ENCODE results near the gene PNMA6F.
"Not testable (repeated sequence)": the region's sequence is repeated elsewhere in the genome, so short reads cannot be mapped to it uniquely, and the experiment has no call there.

The PNMA6F gene

DNA sequence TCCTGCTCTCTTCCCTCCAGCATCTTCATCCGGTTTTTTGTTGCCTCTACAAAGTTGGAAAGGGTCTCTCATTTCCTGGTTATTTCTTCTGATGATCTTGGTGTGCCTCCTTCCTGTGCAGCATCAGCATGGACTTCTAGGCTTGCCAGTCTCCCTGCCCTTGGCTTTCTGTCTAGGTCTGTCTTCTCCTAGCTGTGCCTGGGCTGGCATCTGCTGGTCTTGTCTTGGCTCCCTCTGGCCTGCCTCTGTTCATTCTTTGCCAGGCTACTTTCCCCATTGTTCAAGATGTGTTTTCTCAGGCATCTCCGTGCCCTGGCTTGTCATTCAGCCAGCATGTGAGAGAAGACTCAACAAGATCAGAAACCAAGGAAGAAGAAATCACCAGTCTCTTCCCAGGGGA, 22.1 kb upstream of the PNMA6F start:
- CTCF ChIA-PET, result no interaction called here

DNA sequence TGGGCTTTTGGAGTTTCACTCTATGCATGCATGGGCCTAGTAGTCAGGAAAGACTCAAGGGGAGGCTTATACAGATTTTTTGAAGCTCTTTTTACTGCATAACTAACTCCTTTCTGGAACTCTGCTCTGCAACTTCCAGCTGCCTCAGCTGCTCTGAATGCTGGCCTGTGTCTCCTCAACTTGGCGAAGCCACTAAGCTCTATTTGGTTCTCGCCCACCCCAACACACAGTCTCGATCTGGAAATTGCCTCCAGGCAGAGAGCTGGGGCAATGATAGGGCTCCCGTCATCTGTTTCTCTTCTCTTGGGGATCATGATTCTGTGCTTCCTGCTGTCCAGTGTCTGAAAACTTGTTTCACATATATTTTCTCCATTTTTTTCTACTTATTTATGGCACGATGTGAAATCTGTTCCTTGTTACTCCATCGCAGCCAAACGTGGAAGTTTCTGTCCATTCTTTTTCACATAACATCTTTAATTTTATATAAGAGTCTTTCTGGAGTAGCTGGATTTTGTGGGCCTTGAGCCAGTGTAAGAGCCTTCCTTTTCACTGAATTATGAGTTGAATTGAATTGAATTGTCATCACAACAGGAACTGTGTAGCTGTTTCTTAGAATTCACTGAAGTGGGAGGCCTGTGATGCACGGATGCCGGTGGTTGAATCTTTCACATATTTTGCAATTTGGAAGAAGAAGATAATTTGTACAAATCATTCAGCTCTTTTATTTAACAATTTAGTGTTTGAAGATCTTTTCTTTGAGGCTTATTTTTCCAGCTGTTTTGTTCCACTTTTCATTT, 21.4 kb upstream of the PNMA6F start:
- Mint-ChIP-seq H3K27ac (peak overlapping the region; percentile 95), H3K4me1 (peaks cover 67% of the 10 kb centered on the region), H3K36me3 (peaks cover 81% of the 10 kb centered on the region), H3K4me3 (peak overlapping the region; percentile 56), H3K9me3 (peaks cover 15% of the 10 kb centered on the region), H3K27me3 (no peaks in the 10 kb centered on the region)
- DNase-seq, result no peak
- CTCF ChIA-PET, result no interaction called here

More for the DNA sequence above, 22.1 kb upstream of the PNMA6F start:
- no peaks in the 10 kb centered on the region for H3K27me3 Mint-ChIP-seq
- H3K4me1 Mint-ChIP-seq, result peaks cover 60% of the 10 kb centered on the region
- no peak for DNase-seq
- H3K9me3 Mint-ChIP-seq, result peaks cover 15% of the 10 kb centered on the region
- peak overlapping the region; percentile 56 for H3K4me3 Mint-ChIP-seq
- peaks cover 80% of the 10 kb centered on the region for H3K36me3 Mint-ChIP-seq
- peak overlapping the region; percentile 95 for H3K27ac Mint-ChIP-seq

DNA sequence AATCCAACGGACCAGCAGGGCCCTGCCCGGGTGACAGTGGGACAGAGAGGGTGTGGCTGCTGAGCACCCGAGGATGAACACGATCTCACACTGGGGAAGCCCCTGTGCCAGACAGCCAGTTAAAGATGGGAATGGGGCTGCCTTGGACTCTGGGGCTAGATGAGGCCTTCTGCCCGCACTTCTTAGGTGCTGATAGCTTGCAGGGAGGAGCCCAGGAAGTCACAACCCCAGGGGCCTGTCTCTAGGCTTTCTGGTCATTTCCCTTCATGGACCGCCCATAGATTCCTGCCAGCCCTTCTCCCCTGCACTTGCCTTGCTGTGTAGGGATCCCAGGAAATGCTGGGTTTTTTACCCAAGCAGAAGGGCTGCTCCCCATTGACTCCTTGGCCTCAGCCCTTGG, 18.5 kb upstream of the PNMA6F start:
- peaks cover 15% of the 10 kb centered on the region for H3K9me3 Mint-ChIP-seq
- H3K27ac Mint-ChIP-seq, result no peak overlapping the region
- H3K4me1 Mint-ChIP-seq, result peaks cover 95% of the 10 kb centered on the region
- no peak for DNase-seq
- H3K27me3 Mint-ChIP-seq, result no peaks in the 10 kb centered on the region
- CTCF ChIA-PET, result no interaction called here
- H3K4me3 Mint-ChIP-seq, result no peak overlapping the region
- peaks cover 81% of the 10 kb centered on the region for H3K36me3 Mint-ChIP-seq

DNA sequence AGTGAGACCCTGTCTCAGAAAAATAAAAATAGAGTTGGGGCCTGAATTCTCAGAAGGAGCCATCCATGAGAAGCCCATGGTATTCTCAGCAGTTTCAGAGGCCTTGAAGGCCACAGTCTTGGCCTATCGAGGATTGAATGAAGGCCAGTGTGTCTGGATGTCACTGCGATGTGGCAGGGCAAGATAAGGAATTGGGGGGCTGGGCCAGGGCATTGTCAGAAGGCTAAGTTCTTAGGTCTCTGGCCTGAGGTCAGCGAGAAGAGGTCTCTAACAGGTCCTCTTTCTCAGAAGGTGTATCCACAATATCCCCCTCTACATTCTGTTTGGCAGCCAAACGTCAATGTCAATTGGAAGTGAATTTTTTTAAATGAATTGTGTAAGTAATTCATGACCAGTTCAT, 18.1 kb upstream of the PNMA6F start:
- no peak for DNase-seq
- Mint-ChIP-seq H3K27ac (peak overlapping the region; percentile 49), H3K36me3 (peaks cover 77% of the 10 kb centered on the region), H3K4me1 (peaks cover 97% of the 10 kb centered on the region), H3K4me3 (no peak overlapping the region), H3K9me3 (peaks cover 15% of the 10 kb centered on the region), H3K27me3 (no peaks in the 10 kb centered on the region)
- CTCF ChIA-PET, result no interaction called here

DNA sequence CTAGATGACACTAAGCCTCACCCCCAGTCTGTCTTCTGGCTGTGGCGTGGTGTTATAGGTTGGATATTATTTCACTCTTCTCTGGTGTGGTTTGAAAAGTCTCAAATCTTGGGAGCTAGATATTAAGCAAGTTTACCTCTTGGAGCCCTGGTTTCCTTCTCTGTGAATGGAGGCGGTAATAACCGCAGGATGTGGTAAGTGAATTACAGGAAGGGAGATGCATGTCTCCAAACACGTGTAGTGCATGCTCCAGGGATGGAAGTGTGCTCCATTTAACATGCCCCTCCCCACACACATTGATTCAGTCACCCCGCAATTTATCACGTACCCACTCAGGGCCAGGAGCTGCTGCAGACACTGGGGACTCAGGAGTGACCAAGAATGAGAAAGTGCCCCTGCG, 17.3 kb upstream of the PNMA6F start:
- Mint-ChIP-seq H3K9me3 (peaks cover 15% of the 10 kb centered on the region), H3K36me3 (peaks cover 69% of the 10 kb centered on the region), H3K27ac (peak overlapping the region; percentile 84), H3K27me3 (peaks cover under 1% of the 10 kb centered on the region), H3K4me1 (peaks cover 89% of the 10 kb centered on the region), H3K4me3 (peak overlapping the region; percentile 82)
- CTCF ChIA-PET, result no interaction called here
- DNase-seq, result no peak

DNA sequence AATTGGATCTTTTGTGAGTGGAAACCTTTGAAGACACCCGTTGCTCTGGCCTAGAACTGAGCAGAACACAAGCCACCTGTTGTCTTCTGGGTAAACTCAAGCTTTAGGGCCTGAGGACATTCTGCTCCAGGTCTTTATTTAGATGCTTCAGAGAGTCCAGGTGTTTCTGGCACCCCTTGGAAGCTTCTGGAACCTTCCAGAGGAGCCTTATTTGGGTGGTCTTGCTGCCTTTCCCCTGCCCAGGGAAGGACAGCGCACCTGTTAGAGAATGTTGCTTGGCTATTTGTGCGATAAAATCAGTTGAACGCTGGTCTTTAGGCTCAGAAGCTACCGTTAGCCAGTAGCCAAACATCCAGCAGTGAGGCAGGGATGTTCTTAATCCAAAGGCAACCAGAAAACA, 15.4 kb upstream of the PNMA6F start:
- no peak for DNase-seq
- Mint-ChIP-seq H3K27ac (peak overlapping the region; percentile 74), H3K4me3 (peak overlapping the region; percentile 82), H3K36me3 (peaks cover 56% of the 10 kb centered on the region), H3K27me3 (peaks cover 4% of the 10 kb centered on the region), H3K9me3 (peaks cover 12% of the 10 kb centered on the region), H3K4me1 (peaks cover 76% of the 10 kb centered on the region)
- CTCF ChIA-PET, result no interaction called here

DNA sequence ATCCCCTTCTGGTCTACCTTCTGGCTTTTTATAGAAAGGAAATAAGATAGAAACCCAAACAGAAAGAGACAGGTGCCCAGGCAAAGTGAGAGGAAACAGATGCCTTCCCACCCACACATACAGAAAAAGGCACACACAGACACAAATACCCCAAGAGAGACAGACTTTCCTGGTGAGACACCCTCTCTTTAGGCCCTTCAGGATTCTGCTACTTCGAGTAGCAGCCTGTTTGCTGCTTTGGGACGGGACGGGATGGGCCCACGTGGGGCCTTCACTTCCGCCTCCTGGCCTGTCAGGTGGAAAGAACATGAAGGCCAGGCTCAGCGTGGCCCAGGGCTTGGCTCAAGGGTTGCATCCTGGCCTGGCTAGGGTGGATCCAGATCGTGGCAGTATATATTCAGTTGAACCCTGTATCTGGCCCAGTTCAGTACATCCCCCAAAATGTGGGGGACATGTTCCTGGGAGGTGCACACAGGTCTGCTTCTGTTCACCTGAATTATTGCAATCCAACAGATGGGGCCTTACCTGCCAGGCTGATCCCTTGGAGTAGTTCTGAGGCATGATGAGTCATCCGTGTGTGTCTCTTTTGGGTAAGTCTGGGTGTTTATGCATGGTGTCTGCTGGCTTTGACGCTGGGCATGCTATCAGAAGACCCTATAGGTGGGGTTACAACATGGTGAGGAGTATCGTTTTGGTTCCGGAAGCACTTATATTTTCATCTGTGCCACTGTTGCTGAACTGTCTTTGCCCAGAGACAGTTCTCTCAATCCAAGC, 14.7 kb upstream of the PNMA6F start:
- Mint-ChIP-seq H3K27ac (peak overlapping the region; percentile 83), H3K9me3 (peaks cover 5% of the 10 kb centered on the region), H3K4me1 (peaks cover 69% of the 10 kb centered on the region), H3K4me3 (peak overlapping the region; percentile 82), H3K27me3 (peaks cover 4% of the 10 kb centered on the region), H3K36me3 (peaks cover 49% of the 10 kb centered on the region)
- DNase-seq, result no peak
- CTCF ChIA-PET, result no interaction called here

DNA sequence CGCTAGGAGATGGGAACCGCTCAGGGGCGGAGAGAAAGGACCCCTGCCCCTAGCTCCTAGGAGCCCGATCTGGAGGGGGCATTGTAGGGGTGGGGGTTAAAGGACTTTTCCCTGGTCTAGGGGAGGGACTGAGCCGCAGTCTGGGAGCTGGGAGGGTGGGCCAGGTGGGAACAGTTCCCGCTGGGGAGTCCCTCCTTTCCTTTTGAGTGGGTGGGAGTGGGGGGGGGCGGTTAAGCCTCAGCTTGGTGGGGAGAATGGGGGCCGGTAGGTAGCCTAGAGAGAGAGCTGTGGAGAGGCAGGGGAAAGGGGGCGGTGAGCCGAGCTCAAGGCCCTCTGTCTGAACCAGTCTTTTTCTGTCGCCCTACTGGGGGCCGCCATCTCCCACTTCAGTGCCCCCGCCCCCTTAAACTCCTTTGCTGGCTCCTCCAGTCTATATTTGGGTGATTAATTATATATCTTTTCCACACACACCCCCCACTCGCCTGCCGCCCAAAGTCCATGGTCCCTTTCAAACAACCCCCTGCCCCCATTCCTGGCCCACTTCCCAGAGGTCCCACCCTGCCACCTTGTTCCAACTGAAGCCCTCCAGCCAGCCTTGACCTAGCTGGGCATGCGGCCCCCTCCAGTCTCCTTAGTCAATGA, 13.2 kb upstream of the PNMA6F start:
- H3K36me3 Mint-ChIP-seq, result peaks cover 35% of the 10 kb centered on the region
- peak overlapping the region; percentile 82 for H3K4me3 Mint-ChIP-seq
- CTCF ChIA-PET, result no interaction called here
- peak overlapping the region; percentile 82 for H3K27ac Mint-ChIP-seq
- H3K4me1 Mint-ChIP-seq, result peaks cover 54% of the 10 kb centered on the region
- peaks cover 12% of the 10 kb centered on the region for H3K27me3 Mint-ChIP-seq
- no peak for DNase-seq
- H3K9me3 Mint-ChIP-seq, result peaks cover 5% of the 10 kb centered on the region

DNA sequence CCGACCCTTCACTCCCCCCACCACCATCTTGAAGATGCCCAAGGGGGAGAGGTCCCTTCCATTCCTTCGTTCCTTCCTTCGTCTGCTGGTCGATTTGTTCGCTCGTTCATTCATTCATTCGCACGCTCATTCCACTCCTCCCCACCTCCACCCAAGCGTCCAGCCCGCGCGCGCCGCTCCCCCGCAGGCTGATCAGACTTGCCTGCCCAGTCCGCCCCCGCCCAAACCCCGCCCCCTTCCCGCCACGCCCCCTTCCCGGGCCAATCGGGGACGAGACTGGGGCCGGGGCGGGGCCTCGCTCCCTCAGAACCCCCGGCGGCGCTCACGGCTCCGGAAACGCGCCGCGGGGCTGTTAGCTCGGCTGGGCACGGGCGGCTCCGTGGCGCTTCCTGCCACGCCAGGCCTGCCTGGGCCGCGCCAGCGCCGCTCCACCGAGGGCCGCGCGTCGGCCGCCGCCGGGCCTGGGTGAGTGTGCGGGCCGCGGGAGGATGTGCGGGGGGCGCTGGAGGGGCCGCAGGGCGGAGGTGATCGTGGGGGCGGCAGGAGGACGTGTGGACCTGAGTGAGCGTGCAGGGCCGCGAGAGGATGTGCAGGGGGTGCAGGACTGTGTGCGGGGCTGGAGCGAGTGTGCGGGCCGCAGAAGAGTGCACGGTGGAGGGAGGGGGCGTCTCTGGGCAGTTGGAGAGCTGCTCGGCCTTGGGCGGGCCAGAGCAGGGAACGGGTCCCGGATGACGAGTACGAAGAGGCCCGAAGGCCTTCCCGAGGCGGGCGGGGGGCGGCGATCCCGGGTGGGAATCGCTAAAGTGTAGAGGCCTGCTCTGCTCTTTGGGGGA, 12.5 kb upstream of the PNMA6F start, which contains the start of gene ZNF275:
ZNF275 (plus strand) TSS at position 333 of the 833 bp plus-strand sequence. CDS start 2,527 bp downstream, outside the sequence.
- Mint-ChIP-seq H3K36me3 (peaks cover 30% of the 10 kb centered on the region), H3K27ac (peak within 1 kb of the TSS; percentile 82), H3K4me1 (peaks cover 48% of the 10 kb centered on the region), H3K27me3 (peaks cover 13% of the 10 kb centered on the region), H3K9me3 (peaks cover 3% of the 10 kb centered on the region), H3K4me3 (peak within 1 kb of the TSS; percentile 82)
- DNase-seq, result peak; percentile 82
- CTCF ChIA-PET, result no interaction called here

DNA sequence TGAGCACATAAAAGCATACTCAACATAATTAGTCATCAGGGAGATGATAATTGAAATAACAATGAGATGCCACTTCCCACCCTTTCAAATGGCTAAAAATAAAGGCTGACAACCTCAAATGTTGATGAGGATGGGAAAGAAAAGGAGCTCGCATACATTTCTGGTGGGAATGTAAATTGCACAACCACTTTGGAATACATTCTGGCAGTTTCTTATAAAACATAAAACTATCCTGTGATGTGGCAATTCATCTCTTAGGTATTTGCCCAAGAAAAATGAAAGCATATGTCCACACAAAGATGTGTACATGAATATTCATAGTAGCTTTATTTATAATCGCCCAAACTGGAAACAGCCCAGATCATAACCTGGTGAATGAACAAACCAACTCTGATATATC, 11.7 kb upstream of the PNMA6F start:
- Mint-ChIP-seq H3K27me3 (peaks cover 19% of the 10 kb centered on the region), H3K4me3 (peak overlapping the region; percentile 82), H3K36me3 (peaks cover 22% of the 10 kb centered on the region), H3K27ac (no peak overlapping the region), H3K4me1 (peaks cover 40% of the 10 kb centered on the region), H3K9me3 (no peaks in the 10 kb centered on the region)
- CTCF ChIA-PET, result no interaction called here
- no peak for DNase-seq

DNA sequence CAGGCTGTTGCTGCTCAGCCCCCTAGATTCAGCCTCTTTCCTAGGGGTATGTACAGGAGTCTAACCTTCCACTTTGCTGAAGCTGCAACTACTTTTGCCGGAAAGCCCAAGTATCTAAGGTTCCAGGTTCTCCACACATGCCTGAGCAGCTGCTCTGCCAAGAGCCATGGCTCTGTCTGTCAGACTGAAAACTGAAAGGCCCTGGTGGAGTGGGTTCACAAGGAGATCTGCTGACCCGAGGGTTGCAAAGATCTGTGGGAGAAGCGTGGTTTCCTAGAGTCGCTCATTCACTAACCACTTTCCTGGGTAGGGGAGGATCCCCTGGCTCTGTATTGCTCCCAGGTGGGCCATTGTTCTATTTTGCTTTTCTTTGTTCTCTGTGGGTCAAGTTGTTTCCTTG, 6.0 kb upstream of the PNMA6F start:
- H3K36me3 Mint-ChIP-seq, result peaks cover 1% of the 10 kb centered on the region

DNA sequence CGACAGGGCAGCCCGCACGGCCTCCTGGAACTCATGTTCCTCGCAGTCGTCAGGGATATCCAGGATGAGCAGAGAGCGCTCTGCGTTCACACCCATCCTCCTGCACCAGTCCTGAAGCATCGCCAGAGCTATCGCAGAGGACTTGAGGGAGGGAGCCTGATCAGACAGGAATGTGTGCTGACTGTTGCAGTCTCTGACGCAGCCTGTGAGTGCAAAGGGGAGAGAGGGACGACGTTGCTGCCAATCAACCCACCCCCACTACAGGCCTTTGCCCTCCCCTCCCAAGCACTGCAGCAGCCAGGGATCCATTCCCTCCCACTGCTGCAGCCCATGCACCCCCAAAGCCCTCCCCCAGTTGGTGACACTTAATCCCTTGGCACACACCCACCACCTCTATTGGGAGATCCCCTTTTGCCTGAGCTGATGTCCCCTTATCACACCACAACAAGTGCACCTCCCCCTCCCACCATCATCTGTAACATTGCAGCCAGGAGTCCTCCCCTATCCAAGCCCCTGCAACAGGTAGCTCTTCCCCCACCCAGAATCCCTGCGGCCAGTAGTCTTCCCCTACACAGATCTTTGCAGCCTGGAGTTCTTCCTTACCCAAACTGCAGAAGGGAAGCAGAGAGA, 897 bp downstream of the PNMA6F start:
- Mint-ChIP-seq H3K9me3 (no peaks in the 10 kb centered on the region), H3K4me3 (no peak overlapping the region), H3K4me1 (peaks cover 6% of the 10 kb centered on the region), H3K27ac (no peak overlapping the region), H3K36me3 (no peaks in the 10 kb centered on the region), H3K27me3 (peaks cover 21% of the 10 kb centered on the region)
- no peak for DNase-seq
- CTCF ChIA-PET, result no interaction called here

More for the DNA sequence above, 6.0 kb upstream of the PNMA6F start:
- no peak overlapping the region for H3K4me3 Mint-ChIP-seq
- CTCF ChIA-PET, result no interaction called here
- no peaks in the 10 kb centered on the region for H3K9me3 Mint-ChIP-seq
- DNase-seq, result no peak
- H3K27me3 Mint-ChIP-seq, result peaks cover 32% of the 10 kb centered on the region
- H3K27ac Mint-ChIP-seq, result no peak overlapping the region
- peaks cover 8% of the 10 kb centered on the region for H3K4me1 Mint-ChIP-seq

DNA sequence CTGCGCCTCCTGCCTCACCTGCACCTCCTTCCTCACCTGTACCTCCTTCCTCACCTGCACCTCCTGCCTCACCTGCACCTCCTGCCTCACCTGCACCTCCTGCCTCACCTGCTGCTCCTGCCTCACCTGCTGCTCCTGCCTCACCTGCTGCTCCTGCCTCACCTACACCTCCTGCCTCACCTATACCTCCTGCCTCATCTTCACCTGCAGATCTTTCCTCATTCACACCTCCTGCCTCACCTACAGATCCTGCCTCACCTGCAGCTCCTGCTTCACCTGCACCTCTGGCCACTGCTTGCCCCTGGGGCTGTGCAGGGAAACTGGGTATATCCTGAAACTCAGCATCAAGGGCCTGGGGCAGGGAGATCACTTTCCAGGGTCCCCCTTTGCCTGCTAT, 1.5 kb downstream of the PNMA6F start:
- H3K4me3 Mint-ChIP-seq, CTCF ChIA-PET, H3K4me1 Mint-ChIP-seq, H3K9me3 Mint-ChIP-seq, H3K36me3 Mint-ChIP-seq, DNase-seq, H3K27ac Mint-ChIP-seq: not testable (repeated sequence)
- H3K27me3 Mint-ChIP-seq, result peaks cover 17% of the 10 kb centered on the region

Measured in activated naive CD4-positive, alpha-beta T cell treated with anti-CD3 and anti-CD28 coated beads, Interleukin-2, amount 10 ng/mL, durations not matched to agents 7 days and 5 days (primary cell).